ENCODE results near the gene AQP6. TPM values are rescaled to one million over a fixed set of nuclear protein-coding genes. Genes with fewer than 3 reads are reported as not detected.
A peak's percentile ranks its signal among the peaks of the same experiment; 100 is the strongest.

Gene AQP6
- total RNA-seq, 1 experiment from 2014 or later: 0.09 TPM

DNA sequence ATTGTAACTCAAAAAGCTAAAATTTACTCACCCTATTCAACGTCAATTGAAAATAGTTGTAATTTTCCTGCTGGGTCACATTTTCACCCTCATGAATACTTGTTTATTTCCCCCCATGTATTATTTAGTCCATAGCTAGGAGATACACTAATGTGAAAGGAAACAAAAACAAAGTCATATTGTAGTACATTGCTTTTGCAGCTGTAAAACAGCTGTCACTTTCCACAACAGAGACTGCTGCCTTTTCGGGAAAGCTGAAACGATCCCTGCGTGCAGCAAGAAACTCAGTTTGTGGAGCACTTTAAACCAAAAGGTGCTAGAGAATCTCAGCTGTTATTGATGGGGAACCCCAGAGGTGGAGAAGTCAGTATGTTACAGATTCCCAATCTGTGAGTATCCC lies 48.3 kb downstream of the AQP6 start (continued):
- TF ChIP-seq ZNF121 (CRISPR knock-in tag; IDR thresholded peaks at IDR 0.05) (no peak), RELA (CRISPR knock-in tag; IDR thresholded peaks at IDR 0.05; ENCODE audit: borderline replicate concordance) (no peak), NFATC4 (CRISPR knock-in tag; IDR thresholded peaks at IDR 0.05) (no peak), CREB1 (CRISPR knock-in tag; IDR thresholded peaks at IDR 0.05) (no peak), FOXP1 (CRISPR knock-in tag; IDR thresholded peaks at IDR 0.05; ENCODE audit: borderline replicate concordance) (no peak)
- TF ChIP-seq, protein P1, sequence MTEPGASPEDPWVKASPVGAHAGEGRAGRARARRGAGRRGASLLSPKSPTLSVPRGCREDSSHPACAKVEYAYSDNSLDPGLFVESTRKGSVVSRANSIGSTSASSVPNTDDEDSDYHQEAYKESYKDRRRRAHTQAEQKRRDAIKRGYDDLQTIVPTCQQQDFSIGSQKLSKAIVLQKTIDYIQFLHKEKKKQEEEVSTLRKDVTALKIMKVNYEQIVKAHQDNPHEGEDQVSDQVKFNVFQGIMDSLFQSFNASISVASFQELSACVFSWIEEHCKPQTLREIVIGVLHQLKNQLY (CRISPR knock-in tag; IDR thresholded peaks at IDR 0.05): no peak
- TF ChIP-seq, protein P2, sequence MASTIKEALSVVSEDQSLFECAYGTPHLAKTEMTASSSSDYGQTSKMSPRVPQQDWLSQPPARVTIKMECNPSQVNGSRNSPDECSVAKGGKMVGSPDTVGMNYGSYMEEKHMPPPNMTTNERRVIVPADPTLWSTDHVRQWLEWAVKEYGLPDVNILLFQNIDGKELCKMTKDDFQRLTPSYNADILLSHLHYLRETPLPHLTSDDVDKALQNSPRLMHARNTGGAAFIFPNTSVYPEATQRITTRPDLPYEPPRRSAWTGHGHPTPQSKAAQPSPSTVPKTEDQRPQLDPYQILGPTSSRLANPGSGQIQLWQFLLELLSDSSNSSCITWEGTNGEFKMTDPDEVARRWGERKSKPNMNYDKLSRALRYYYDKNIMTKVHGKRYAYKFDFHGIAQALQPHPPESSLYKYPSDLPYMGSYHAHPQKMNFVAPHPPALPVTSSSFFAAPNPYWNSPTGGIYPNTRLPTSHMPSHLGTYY (CRISPR knock-in tag; IDR thresholded peaks at IDR 0.05): no peak

DNA sequence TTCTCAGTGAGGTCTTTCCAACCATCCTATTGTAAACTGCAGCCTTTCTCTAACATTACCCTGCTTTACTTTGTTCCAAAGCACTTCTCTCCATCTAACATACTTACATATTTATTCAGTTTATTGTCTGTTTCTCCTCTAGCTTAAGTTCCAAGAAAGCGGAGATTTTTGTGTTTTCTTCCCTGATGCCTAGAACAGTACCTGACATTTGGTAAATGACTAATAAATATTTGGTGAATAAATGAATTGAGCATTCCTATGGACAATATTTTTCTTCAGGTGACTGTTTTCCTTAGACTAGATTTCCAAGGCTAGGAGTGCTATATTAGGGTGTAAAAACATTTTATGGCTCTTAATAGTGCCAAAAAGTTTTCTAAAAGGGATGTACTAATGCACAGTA lies 50.2 kb downstream of the AQP6 start:
- ATAC-seq: no peak
- H3K27me3 Mint-ChIP-seq (ENCODE audit: low read depth): no peaks in the 10 kb centered on the region
- POLR2A ChIA-PET: no interaction called here
- TF ChIP-seq, protein P3, sequence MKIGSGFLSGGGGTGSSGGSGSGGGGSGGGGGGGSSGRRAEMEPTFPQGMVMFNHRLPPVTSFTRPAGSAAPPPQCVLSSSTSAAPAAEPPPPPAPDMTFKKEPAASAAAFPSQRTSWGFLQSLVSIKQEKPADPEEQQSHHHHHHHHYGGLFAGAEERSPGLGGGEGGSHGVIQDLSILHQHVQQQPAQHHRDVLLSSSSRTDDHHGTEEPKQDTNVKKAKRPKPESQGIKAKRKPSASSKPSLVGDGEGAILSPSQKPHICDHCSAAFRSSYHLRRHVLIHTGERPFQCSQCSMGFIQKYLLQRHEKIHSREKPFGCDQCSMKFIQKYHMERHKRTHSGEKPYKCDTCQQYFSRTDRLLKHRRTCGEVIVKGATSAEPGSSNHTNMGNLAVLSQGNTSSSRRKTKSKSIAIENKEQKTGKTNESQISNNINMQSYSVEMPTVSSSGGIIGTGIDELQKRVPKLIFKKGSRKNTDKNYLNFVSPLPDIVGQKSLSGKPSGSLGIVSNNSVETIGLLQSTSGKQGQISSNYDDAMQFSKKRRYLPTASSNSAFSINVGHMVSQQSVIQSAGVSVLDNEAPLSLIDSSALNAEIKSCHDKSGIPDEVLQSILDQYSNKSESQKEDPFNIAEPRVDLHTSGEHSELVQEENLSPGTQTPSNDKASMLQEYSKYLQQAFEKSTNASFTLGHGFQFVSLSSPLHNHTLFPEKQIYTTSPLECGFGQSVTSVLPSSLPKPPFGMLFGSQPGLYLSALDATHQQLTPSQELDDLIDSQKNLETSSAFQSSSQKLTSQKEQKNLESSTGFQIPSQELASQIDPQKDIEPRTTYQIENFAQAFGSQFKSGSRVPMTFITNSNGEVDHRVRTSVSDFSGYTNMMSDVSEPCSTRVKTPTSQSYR (CRISPR knock-in tag; IDR thresholded peaks at IDR 0.05): no peak
- TF ChIP-seq ZNF263 (CRISPR knock-in tag; IDR thresholded peaks at IDR 0.05; ENCODE audit: low read depth) (no peak), NR2C2 (CRISPR knock-in tag; IDR thresholded peaks at IDR 0.05) (no peak), KAT7 (CRISPR knock-in tag; IDR thresholded peaks at IDR 0.05; ENCODE audit: borderline replicate concordance) (no peak), TP53 (CRISPR knock-in tag; IDR thresholded peaks at IDR 0.05) (no peak), ETV6 (CRISPR knock-in tag; IDR thresholded peaks at IDR 0.05) (no peak)
- TF ChIP-seq, protein P4, sequence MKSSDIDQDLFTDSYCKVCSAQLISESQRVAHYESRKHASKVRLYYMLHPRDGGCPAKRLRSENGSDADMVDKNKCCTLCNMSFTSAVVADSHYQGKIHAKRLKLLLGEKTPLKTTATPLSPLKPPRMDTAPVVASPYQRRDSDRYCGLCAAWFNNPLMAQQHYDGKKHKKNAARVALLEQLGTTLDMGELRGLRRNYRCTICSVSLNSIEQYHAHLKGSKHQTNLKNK (CRISPR knock-in tag; IDR thresholded peaks at IDR 0.05): no peak
- H3K4me3 Mint-ChIP-seq: no peak overlapping the region
- H3K9me3 Mint-ChIP-seq: no peaks in the 10 kb centered on the region
- H3K27ac Mint-ChIP-seq: no peak overlapping the region; the same call in 1 of the 2 replicates
- H3K4me1 Mint-ChIP-seq: peaks cover 23% of the 10 kb centered on the region
- CTCF ChIA-PET: interaction anchor here (1.0 kb wide), 1 partner anchor 34 kb away, joined by 3 read pairs; no protein-coding TSS in a partner anchor
- no peak for DNase-seq (ENCODE audit: low spot score)
- 0 out of 2 replicates have a peak, but pooled peaks cover 2% of the 10 kb centered on the region for H3K36me3 Mint-ChIP-seq

DNA sequence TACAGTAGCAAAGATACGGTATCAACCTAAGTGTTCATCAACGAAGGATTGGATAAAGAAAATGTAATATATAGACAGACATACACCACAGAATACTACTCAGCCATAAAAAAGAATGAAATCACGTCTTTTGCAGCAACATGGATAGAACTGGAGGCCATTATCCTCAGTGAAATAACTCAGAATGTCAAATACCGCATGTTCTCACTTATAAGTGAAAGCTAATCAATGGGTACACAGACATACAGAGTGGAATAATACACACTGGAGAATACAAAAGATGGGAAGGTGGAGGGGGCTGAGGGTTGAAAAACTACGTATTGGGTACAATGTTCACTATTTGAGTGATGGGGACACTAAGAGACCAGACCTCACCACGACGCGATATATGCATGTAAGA lies 51.5 kb downstream of the AQP6 start:
- ChIA-PET CTCF (interaction anchor here (1.1 to 1.8 kb wide), 3 partner anchors 15 to 57 kb away, joined by 4 to 10 read pairs (median 9); no protein-coding TSS in a partner anchor), POLR2A (no interaction called here)
- no peak overlapping the region; the same call in 1 of the 2 replicates for H3K27ac Mint-ChIP-seq
- TF ChIP-seq, protein P5, sequence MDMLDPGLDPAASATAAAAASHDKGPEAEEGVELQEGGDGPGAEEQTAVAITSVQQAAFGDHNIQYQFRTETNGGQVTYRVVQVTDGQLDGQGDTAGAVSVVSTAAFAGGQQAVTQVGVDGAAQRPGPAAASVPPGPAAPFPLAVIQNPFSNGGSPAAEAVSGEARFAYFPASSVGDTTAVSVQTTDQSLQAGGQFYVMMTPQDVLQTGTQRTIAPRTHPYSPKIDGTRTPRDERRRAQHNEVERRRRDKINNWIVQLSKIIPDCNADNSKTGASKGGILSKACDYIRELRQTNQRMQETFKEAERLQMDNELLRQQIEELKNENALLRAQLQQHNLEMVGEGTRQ (CRISPR knock-in tag; IDR thresholded peaks at IDR 0.05): no peak
- TF ChIP-seq ETV6 (CRISPR knock-in tag; IDR thresholded peaks at IDR 0.05) (no peak), KAT7 (CRISPR knock-in tag; IDR thresholded peaks at IDR 0.05; ENCODE audit: borderline replicate concordance) (no peak), SMAD4 (CRISPR knock-in tag; IDR thresholded peaks at IDR 0.05) (no peak), ZNF263 (CRISPR knock-in tag; IDR thresholded peaks at IDR 0.05; ENCODE audit: low read depth) (no peak), TEAD4 (CRISPR knock-in tag; IDR thresholded peaks at IDR 0.05) (no peak), ELF4 (CRISPR knock-in tag; IDR thresholded peaks at IDR 0.05; ENCODE audit: low read depth) (no peak), SOX15 (CRISPR knock-in tag; IDR thresholded peaks at IDR 0.05) (no peak)
- TF ChIP-seq, protein P6, sequence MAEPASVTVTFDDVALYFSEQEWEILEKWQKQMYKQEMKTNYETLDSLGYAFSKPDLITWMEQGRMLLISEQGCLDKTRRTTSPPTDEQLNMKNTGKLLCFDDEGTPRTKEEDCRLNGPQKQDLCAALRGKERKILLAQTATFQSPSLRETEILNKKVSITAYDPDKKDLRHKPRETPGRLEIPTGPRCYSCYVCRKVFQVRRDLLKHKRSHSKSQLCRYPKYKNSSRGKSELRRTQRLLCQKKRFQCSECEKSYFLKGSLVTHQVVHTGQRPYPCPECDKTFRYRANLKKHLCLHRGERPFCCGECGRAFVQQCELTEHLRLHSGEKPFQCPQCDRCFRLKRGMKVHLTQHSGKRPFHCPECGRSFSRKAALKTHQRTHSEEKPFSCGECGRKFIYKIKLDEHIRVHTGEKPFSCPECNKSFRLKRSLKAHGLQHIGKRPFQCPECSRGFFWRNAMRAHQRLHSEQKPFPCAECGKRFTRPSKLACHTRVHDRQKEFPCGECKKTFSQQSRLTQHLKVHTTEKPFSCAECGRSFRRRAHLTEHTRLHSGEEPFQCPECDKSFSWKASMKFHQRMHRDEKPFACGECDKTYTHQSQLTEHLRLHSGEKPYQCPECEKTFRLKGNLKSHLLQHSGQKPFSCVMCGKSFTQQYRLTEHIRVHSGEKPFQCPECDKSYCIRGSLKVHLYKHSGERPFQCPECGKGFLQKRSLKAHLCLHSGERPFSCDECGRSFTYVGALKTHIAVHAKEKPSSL (CRISPR knock-in tag; conservative IDR thresholded peaks at IDR 0.05): no peak
- TF ChIP-seq, protein P7, sequence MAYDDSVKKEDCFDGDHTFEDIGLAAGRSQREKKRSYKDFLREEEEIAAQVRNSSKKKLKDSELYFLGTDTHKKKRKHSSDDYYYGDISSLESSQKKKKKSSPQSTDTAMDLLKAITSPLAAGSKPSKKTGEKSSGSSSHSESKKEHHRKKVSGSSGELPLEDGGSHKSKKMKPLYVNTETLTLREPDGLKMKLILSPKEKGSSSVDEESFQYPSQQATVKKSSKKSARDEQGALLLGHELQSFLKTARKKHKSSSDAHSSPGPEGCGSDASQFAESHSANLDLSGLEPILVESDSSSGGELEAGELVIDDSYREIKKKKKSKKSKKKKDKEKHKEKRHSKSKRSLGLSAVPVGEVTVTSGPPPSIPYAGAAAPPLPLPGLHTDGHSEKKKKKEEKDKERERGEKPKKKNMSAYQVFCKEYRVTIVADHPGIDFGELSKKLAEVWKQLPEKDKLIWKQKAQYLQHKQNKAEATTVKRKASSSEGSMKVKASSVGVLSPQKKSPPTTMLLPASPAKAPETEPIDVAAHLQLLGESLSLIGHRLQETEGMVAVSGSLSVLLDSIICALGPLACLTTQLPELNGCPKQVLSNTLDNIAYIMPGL (CRISPR knock-in tag; IDR thresholded peaks at IDR 0.05): no peak
- TF ChIP-seq, protein P8, sequence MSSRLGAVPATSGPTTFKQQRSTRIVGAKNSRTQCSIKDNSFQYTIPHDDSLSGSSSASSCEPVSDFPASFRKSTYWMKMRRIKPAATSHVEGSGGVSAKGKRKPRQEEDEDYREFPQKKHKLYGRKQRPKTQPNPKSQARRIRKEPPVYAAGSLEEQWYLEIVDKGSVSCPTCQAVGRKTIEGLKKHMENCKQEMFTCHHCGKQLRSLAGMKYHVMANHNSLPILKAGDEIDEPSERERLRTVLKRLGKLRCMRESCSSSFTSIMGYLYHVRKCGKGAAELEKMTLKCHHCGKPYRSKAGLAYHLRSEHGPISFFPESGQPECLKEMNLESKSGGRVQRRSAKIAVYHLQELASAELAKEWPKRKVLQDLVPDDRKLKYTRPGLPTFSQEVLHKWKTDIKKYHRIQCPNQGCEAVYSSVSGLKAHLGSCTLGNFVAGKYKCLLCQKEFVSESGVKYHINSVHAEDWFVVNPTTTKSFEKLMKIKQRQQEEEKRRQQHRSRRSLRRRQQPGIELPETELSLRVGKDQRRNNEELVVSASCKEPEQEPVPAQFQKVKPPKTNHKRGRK (CRISPR knock-in tag; IDR thresholded peaks at IDR 0.05; ENCODE audit: borderline replicate concordance): no peak

More for the DNA sequence above, 51.5 kb downstream of the AQP6 start:
- Mint-ChIP-seq H3K27me3 (ENCODE audit: low read depth) (no peaks in the 10 kb centered on the region), H3K4me1 (peaks cover 11% of the 10 kb centered on the region), H3K4me3 (peak overlapping the region; percentile 95), H3K9me3 (no peaks in the 10 kb centered on the region), H3K36me3 (0 out of 2 replicates have a peak, but pooled peaks cover 2% of the 10 kb centered on the region)
- no peak for ATAC-seq
- no peak for DNase-seq (ENCODE audit: low spot score)

Measured in WTC11 (cell line).